A549 treated with CpdA at 1 μM for 4 hours (cell line): Measurements from ENCODE around the gene DDX23. TPM values are rescaled to one million over a fixed set of nuclear protein-coding genes. Genes with fewer than 3 reads are reported as not detected.

ENCODE experiments used
- total RNA-seq: library from RNA; stranded (reverse); fragments of 200-300 nt; extraction: Qiagen RNA extraction; gene quantifications from 5 replicates; pipeline ENCODE4 v1.2.3, GENCODE V29; 2022; ENCODE audit warnings: low read depth

Gene DDX23
- 88.3 to 94.1 TPM (median 90.0 TPM) in 5 replicates for total RNA-seq

DNA sequence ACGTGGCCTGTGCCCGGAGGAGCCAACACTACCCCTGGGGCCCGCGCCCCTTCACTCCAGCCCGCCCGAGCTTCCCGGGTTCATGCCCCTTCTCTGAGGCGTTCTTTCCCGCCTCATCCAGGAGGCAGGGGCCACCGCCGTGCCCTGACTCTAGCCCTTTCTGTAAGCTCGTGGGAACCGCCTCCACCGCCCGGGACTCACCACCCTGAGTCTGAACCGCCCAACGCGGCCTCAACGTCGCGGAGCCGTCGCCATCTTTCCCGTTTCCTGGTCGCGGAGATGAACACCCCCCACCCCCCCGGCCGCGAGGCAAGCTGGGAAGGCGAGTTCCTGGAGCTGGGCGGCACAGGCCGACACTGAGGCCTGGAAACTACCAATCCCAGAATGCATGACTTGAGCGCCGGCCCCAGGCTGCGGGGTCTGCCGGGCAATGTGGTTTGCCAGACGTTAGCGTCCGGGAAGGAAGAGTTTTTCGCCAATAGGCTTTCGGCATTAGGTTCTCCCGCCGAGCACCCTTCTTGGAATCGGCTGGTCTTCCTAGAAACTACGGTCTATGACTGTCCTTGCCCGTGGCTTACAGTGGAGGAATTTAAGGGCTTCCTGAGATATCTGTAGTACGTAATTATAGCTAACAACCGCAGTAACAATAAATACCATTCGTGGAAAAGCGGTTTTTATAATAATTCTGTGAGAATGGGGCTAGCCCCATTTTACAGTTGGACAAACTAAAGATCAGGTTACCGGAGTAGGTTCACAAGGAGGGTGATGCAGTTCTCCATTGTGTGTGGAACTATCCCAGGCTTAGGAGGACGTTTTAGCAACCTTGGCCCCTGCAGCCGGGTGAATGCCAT, at the start of gene DDX23:
Gene DDX23 (minus strand): TSS at position 281 of the 851 bp plus-strand sequence. CDS start 6,381 bp downstream, outside the sequence.

DNA sequence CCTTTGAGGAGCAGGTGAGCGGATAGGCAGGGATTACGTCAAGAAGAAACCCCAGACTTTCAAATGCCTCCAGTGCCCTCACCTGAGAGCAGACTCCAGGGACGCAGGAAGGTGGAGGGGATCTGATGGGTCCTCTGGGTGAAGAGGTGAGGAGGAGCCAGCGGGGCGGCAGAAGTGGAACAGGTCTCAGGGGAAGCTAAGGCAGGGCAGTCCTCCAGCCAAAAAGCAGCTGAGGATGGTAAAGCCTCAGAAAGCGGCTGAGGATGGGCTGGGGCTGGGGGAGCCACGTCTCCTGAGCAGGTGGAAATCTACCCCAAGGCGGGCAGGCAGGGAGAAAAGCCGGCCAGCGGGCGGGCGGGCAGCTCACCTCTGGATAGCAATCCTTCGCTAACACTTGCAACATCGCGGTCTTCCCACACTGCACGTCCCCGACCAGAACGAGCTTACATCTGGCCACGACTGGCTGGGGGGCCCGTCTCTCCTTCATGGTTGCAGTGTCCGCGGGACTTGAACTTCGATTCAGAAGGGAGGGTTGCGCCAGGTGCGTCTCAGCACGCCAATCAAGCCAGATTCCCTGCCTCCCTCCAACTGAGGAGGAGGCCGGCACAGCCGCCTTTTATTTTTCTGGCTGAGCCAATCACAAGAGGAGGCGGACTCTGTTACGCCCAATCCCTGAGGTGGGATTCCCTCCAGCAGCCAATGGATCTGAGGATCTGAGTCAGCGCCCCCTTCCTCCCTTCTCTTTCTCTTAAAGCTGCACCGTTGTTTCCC, 13.5 kb upstream of the DDX23 start, which contains the start of gene RND1:
Gene RND1 (minus strand): TSS at position 590 of the 771 bp plus-strand sequence. CDS start 103 bp downstream, at position 487.

DNA sequence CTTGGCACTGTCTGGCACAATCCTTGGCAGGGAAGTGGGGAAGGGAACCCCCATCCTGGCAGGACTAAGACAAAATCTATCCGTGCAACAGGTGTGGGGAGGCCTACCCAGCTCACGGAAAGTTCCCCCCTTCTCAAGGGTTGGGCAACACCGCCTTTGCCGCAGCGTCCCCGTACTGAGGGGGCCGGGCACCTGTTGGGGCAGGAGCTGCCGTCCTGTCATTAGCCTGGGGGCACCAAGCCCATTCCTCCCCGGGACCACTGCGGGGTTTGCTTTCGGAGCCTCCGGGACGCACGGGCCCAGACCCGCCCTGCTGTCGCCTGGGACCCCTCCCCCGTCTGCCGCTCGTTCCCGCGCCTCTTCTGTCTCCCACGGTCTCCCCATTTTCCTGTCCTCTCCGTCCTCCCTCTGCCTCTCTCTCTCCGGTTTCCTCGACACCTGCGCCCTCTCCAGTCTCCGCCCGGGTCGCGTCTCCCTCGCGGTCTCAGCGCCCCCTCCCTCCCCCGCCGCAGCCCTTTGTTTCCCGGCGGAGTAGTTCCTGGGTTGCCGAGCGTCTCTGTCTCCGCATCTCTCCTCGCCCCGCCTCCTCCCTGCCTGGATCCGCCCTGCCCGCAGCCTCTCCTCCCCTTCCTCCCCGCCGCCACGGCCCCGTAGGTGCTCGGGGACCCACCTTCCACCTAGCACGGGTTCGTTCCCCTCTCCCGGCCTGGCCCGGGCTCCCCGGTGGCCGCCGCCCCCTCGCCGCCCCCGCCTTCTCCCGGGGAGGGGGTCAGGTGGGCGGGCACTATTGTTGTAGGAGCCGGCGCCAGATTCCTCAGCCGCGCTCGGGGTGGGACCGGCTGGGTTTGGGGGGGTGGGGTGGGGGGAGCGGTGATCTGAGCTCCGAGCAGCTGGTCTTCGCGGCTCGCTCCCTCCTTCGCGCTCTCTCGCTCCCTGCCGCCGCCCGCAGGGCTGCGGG, 33.8 kb downstream of the DDX23 start, which contains the start of gene CACNB3:
Gene CACNB3 (plus strand): TSS at position 624 of the 958 bp plus-strand sequence. CDS start 434 bp downstream, outside the sequence.

DNA sequence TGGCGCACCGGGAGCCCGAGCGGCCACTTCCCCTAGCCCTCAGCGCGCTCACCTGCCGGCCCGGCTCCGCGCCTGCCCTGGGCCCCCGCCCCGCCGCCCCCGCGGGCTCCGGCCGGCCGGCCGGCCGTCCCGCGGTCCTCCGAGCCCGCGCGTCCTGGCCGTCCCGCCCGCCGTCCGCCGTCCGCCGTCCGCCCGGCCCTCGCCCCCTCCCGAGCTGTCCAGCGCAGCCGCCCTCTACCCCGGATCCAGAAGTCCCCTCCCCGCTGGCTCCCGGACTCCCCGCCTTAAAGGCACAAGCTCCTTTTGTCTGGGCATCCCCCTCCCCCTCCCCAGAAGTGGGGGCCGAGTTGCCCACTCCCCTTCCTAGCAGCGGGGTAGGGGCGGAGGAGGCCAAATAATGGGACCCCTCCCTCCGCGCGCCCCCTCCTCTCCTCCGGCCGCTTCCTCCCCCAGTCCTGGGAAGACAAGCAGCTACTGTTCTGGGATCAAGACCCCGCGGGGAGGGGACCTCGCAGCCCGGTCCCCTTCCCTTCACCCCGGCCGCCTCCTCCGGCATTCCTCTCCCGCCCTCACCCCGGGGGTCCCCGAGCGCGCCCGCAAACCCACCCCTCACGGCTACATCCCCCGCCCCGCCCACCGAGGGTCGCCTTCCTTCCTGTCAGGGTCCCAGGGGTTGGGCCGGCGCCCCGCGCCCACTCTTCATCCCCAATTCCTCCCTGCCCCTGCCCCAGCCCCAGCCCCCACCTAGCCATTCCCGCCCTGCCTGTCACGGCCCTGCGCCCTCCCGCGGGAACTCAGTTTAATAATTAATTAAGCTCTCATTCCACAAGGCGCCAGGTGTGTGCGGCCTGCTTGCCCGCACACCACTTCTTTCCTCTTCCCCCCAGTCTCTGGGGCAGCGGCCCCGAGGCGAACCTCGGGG, 62.8 kb downstream of the DDX23 start, which contains the start of gene ADCY6:
Gene ADCY6 (minus strand): TSS at position 236 of the 922 bp plus-strand sequence. CDS start 5,655 bp downstream, outside the sequence.

Other genes starting within 250 kb of the DDX23 start
- 31.5 to 41.2 TPM (median 36.0 TPM) in 5 replicates for gene KANSL2, start 169.9 kb downstream of the DDX23 start, total RNA-seq
- gene CCNT1, start 135.5 kb downstream of the DDX23 start, total RNA-seq: 12.8 to 15.9 TPM (median 14.0 TPM) in 5 replicates
- gene ADCY6, start 63.1 kb downstream of the DDX23 start, total RNA-seq: 11.0 to 17.3 TPM (median 14.5 TPM) in 5 replicates
- 26.8 to 42.5 TPM (median 33.5 TPM) in 5 replicates for gene CACNB3, start 33.7 kb downstream of the DDX23 start, total RNA-seq
- 18.7 to 26.5 TPM (median 19.9 TPM) in 5 replicates for gene RND1, start 13.7 kb upstream of the DDX23 start, total RNA-seq
- gene FKBP11, start 73.3 kb upstream of the DDX23 start, total RNA-seq: 46.4 to 62.3 TPM (median 57.0 TPM) in 5 replicates
- 116 to 162 TPM (median 157 TPM) in 5 replicates for gene ARF3, start 105.3 kb upstream of the DDX23 start, total RNA-seq
- 1.8 to 2.7 TPM (median 2.4 TPM) in 5 replicates for gene WNT10B, start 119.6 kb upstream of the DDX23 start, total RNA-seq
- gene WNT1, start 126.2 kb upstream of the DDX23 start, total RNA-seq: 0.07 TPM in 1 of 5 replicates, not detected in the others
- gene DDN, start 147.2 kb upstream of the DDX23 start, total RNA-seq: 0.64 to 0.74 TPM (median 0.66 TPM) in 5 replicates
- gene PRKAG1, start 166.6 kb upstream of the DDX23 start, total RNA-seq: 43.3 to 50.6 TPM (median 44.3 TPM) in 5 replicates
- gene KMT2D, start 208.6 kb upstream of the DDX23 start, total RNA-seq: 32.8 to 47.2 TPM (median 40.1 TPM) in 5 replicates
- 5.1 to 6.3 TPM (median 5.6 TPM) in 5 replicates for gene RHEBL1, start 217.8 kb upstream of the DDX23 start, total RNA-seq
- gene DHH, start 242.6 kb upstream of the DDX23 start, total RNA-seq: not detected in 5 replicates